OCI-LY7 (cell line): ENCODE results near the gene KIAA0513. TPM values are rescaled to one million over a fixed set of nuclear protein-coding genes. Genes with fewer than 3 reads are reported as not detected.

Experiments used
- BruUV-seq: library from RNA; stranded (reverse); fragments of 400-500 nt; replicated peaks from 2 replicates; lab custom pipeline; 2021; lab: Mats Ljungman, UMichigan
- CTCF ChIA-PET: fragments of 300-600 bp; sonication (Branson Sonifier 250); formaldehyde crosslinking; loops from one replicate; lab custom pipeline; 2022; ENCODE audit warnings: antibody characterized with exemption; ENCODE audit not compliant: unreplicated experiment; lab: Charles Lee
- POLR2A ChIA-PET: fragments of 300-600 bp; sonication (Branson Sonifier 250); formaldehyde crosslinking; loops from one replicate; lab custom pipeline; 2022; ENCODE audit warnings: antibody characterized with exemption; lab: Charles Lee
- DNase-seq: peaks from one replicate; pipeline ENCODE4 v3.0.0-alpha.2; 2015; ENCODE audit warnings: low spot score
- H2AFZ ChIP-seq: fragments of 200-600 bp; sonication (generic), shearing (Covaris generic); 2 replicates; pipeline ENCODE4 v1.6.1; 2014; ENCODE audit warnings: mild to moderate bottlenecking, antibody characterized with exemption, low read length, moderate library complexity
- H3K27ac ChIP-seq: fragments of 200-600 bp; sonication (generic); 2 replicates; pipeline ENCODE4 v1.5.1; 2014; ENCODE audit warnings: mixed run types, low read depth, mild to moderate bottlenecking, moderate library complexity, low read length, inconsistent platforms; ENCODE audit not compliant: poor library complexity, severe bottlenecking
- H3K36me3 ChIP-seq: fragments of 200-600 bp; sonication (generic); 2 replicates; pipeline ENCODE4 v1.6.1; 2014; ENCODE audit warnings: mild to moderate bottlenecking, antibody characterized with exemption, low read length, moderate library complexity, mixed read lengths; ENCODE audit not compliant: insufficient read depth
- H3K4me1 ChIP-seq: fragments of 200-600 bp; sonication (generic); 2 replicates; pipeline ENCODE4 v1.5.1; 2014; ENCODE audit warnings: mild to moderate bottlenecking, low read length; ENCODE audit not compliant: insufficient read depth, poor library complexity, severe bottlenecking
- H3K4me2 ChIP-seq: fragments of 200-600 bp; sonication (generic); 2 replicates; pipeline ENCODE4 v1.6.1; 2014; ENCODE audit warnings: mild to moderate bottlenecking, low read length
- H3K4me3 ChIP-seq: fragments of 200-600 bp; sonication (generic); 2 replicates; pipeline ENCODE4 v1.5.1; 2014; ENCODE audit warnings: mild to moderate bottlenecking, low read depth, low read length; ENCODE audit not compliant: poor library complexity, severe bottlenecking
- H3K79me2 ChIP-seq: fragments of 200-600 bp; sonication (generic); 2 replicates; pipeline ENCODE4 v1.6.1; 2016; ENCODE audit warnings: low read depth, mild to moderate bottlenecking, low read length, moderate library complexity, mixed read lengths; ENCODE audit not compliant: insufficient read depth
- H3K9me2 ChIP-seq: fragments of 200-600 bp; sonication (generic); 2 replicates; pipeline ENCODE4 v1.6.1; 2016; ENCODE audit warnings: mild to moderate bottlenecking, low read length, mixed read lengths; ENCODE audit not compliant: insufficient read depth
- H3K9me3 ChIP-seq: fragments of 200-600 bp; sonication (generic); 2 replicates; pipeline ENCODE4 v1.6.1; 2014; ENCODE audit warnings: mild to moderate bottlenecking, mixed run types, low read length, mixed read lengths
- H4K20me1 ChIP-seq: fragments of 200-600 bp; sonication (generic); 2 replicates; pipeline ENCODE4 v1.6.1; 2014; ENCODE audit warnings: mild to moderate bottlenecking, antibody characterized with exemption, low read length, moderate library complexity, mixed read lengths; ENCODE audit not compliant: insufficient read depth
- CTCF ChIP-seq: fragments of 200-600 bp; sonication (generic); conservative IDR thresholded peaks from 2 replicates; pipeline ENCODE4 v1.5.1; 2014; ENCODE audit warnings: mild to moderate bottlenecking, antibody characterized with exemption, low read length, moderate library complexity, mixed read lengths
- EZH2phosphoT487 ChIP-seq: fragments of 200-600 bp; sonication (generic); IDR thresholded peaks from 2 replicates; pipeline ENCODE4 v1.6.1; 2018; ENCODE audit warnings: low read depth, borderline replicate concordance, mild to moderate bottlenecking, mixed run types, antibody characterized with exemption, low read length, moderate library complexity, mixed read lengths
- intact Hi-C: fragments of 100-400 bp; cut with micrococcal nuclease; formaldehyde crosslinking; loops from one replicate; pipeline ENCODE4 v1.10.0; 2022; ENCODE audit not compliant: unreplicated experiment
- total RNA-seq, 2 experiments: library from RNA; depleted of rRNA in 1 of 2; stranded (reverse); fragments of >200 nt in 1 of 2; shearing (Covaris generic) in 1 of 2; gene quantifications; 2 replicates each; pipeline ENCODE4 v1.2.3, GENCODE V29; 2014 to 2022

Gene KIAA0513
- total RNA-seq, 2 experiments from 2014 or later: 0.88 to 4.8 TPM

DNA sequence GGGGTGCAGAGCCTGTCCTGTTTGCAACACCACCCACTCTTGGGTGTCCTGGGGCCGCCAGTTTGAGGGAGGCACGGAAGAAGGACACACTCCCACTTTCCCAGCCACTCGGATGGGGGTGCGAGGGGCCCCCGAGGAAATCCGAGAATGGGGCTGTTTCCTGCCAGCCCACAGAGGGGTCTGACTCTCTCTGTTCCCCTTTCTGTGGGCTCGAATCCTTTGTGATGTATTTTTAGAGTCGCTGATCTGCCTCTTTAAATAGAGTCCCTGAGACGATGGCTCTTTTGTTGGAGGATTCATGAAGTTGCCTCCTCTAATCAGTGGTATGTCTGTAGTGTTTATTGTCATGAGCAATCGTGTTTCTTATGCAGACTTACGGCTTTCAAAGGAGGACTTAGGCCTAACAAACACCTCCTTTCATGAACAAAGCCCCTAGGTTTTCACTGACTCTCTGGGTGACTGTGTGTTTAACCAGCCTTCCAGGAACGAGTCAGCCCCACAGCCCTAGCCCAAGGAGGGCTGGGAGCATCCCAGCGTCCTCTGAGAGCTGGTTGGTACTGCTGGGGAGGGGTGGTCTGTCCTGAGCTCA, 55.5 kb downstream of the KIAA0513 start:
- Histone ChIP-seq H3K4me1 (peaks cover 34% of the 10 kb centered on the region), H3K4me3 (no peak overlapping the region), H3K36me3 (no peaks in the 10 kb centered on the region), H3K4me2 (peak overlapping the region; percentile 56), H3K9me2 (no peaks in the 10 kb centered on the region), H2AFZ (peak overlapping the region; percentile 78; the same call in 1 of the 2 replicates), H3K9me3 (no peaks in the 10 kb centered on the region), H3K79me2 (no peaks in the 10 kb centered on the region), H4K20me1 (no peaks in the 10 kb centered on the region), H3K27ac (no peak overlapping the region)
- CTCF ChIA-PET: interaction anchor here (1.5 kb wide), 1 partner anchor 20 kb away, joined by 3 read pairs; no protein-coding TSS in a partner anchor
- peak; percentile 42 for DNase-seq
- intact Hi-C loops: no loop called here
- TF ChIP-seq EZH2phosphoT487 (no peak), CTCF (no peak)
- no TSS peak for BruUV-seq
- POLR2A ChIA-PET: interaction anchor here (0.6 to 1.1 kb wide), 2 partner anchors 24 to 56 kb away, joined by 3 to 4 read pairs; partner anchors contain the start of gene KIAA0513

DNA sequence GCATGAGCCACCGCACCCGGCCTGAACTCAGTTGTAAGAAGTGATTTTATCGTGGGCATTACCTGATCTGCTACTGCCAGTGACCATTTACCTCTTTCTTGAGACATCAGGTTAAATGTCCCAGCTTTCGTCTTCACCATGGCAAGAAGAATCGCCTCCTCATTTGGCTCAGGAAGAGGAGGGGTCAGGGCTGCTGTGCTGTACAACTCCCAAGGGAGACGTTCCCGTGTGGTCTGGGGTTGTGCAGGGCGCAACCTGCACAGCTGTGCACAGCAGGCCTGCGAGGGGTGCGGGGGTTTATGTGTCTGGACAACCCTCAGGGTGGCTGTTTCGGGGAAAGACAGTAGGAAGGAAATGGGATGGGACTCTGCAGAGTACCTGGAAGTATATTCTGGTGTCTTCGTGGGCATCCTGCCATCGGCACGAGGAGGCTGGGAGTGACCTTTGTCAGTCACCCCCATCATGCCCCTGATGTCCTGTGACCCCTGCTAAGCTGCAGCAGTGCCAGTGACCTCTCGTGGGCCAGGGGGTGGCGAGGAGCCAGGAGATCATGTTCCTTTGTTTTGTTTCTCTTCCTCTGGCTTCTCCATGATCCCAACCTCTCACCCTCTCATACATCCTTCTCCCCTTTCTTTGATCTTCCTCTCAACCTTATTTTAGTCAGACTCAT, 57.4 kb downstream of the KIAA0513 start:
- TF ChIP-seq EZH2phosphoT487: no peak
- TF ChIP-seq CTCF: no peak
- Histone ChIP-seq H3K4me3 (no peak overlapping the region), H3K4me2 (peak overlapping the region; percentile 30), H3K79me2 (no peaks in the 10 kb centered on the region), H4K20me1 (no peaks in the 10 kb centered on the region), H3K27ac (no peak overlapping the region), H3K4me1 (peaks cover 34% of the 10 kb centered on the region), H2AFZ (no peak overlapping the region), H3K9me3 (no peaks in the 10 kb centered on the region), H3K36me3 (no peaks in the 10 kb centered on the region), H3K9me2 (no peaks in the 10 kb centered on the region)
- CTCF ChIA-PET: interaction anchor here (1.5 kb wide), 1 partner anchor 18 kb away, joined by 3 read pairs; no protein-coding TSS in a partner anchor
- POLR2A ChIA-PET: no interaction called here
- peak; percentile 65 for DNase-seq
- no TSS peak for BruUV-seq
- intact Hi-C loops: loop anchor here (5.0 kb wide), 1 partner anchor 73 kb away; the partner anchor contains the start of gene ZDHHC7
